HCT116 (cell line): ENCODE data around the gene ZNRF4.

ENCODE experiments used
- POLR2A ChIP-seq: IDR thresholded peaks from 2 replicates; pipeline ENCODE4 v1.7.0; 2011; ENCODE audit warnings: borderline replicate concordance; ENCODE audit not compliant: insufficient read depth, insufficient read length; ENCODE audit errors: extremely low read depth
- POLR2AphosphoS5 ChIP-seq: IDR thresholded peaks from 2 replicates; pipeline ENCODE4 v1.6.1; 2011; ENCODE audit warnings: mild to moderate bottlenecking, low read depth, low read length, moderate library complexity
- SP1 ChIP-seq: IDR thresholded peaks from 2 replicates; pipeline ENCODE4 v1.6.1; 2012; ENCODE audit warnings: low read depth

GRCh38 chr19:5460748-5461147 is 5.5 kb downstream of the ZNRF4 start:
- TF ChIP-seq SP1 (no peak), POLR2AphosphoS5 (no peak), POLR2A (no peak)
